HG03066 (cell line): ENCODE data around the gene FBXO22.
"Not testable (repeated sequence)": the region's sequence is repeated elsewhere in the genome, so short reads cannot be mapped to it uniquely, and the experiment has no call there.

Source experiments
- ATAC-seq: cut with Tn5 transposase; IDR thresholded peaks from one replicate; pipeline ENCODE4 v1.9.1; 2021; ENCODE audit warnings: low read depth; ENCODE audit not compliant: unreplicated experiment

Gene FBXO22

GRCh38 chr15:75966073-75966472, 62.4 kb downstream of the FBXO22 start:
- ATAC-seq: no peak

DNA sequence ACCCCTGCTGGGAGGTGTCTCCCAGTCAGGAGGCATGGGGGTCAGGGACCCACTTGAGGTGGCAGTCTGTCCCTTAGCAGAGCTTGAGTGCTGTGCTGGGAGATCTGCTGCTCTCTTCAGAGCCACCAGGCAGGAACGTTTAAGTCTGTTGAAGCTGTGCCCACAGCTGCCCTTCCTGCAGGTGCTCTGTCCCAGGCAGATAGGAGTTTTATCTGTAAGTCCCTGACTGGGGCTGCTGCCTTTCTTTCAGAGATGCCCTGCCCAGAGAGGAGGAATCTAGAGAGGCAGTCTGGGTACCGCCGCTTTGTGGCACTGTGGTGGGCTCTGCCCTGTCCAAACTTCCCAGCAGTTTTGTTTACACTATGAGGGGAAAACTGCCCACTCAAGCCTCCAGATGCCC, 73.1 kb downstream of the FBXO22 start:
- ATAC-seq: not testable (repeated sequence)

GRCh38 chr15:75981149-75981815, 77.6 kb downstream of the FBXO22 start:
- ATAC-seq: no peak

- no peak for ATAC-seq
These were observed 78.8 kb downstream of the FBXO22 start for GRCh38 chr15:75982468-75982867.

GRCh38 chr15:75984706-75985105, 81.0 kb downstream of the FBXO22 start:
- not testable (repeated sequence) for ATAC-seq

DNA sequence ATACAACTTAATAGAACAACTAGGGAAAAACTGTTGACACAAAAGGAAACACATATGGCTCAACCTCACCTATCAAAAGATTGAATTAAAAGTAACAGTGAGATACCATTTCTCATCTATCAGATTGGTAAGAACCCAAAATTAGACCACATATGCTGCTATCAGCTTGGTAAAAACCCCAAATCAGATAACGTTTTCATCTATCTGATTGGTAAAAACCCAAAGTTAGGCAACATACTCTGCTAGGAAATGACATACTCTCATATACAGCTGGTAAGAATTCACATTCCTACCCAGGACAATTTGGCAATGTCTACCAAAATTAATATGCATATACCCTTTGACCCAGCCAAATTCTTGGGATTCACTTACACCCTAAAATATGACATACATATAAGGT, 82.3 kb downstream of the FBXO22 start:
- no peak for ATAC-seq

DNA sequence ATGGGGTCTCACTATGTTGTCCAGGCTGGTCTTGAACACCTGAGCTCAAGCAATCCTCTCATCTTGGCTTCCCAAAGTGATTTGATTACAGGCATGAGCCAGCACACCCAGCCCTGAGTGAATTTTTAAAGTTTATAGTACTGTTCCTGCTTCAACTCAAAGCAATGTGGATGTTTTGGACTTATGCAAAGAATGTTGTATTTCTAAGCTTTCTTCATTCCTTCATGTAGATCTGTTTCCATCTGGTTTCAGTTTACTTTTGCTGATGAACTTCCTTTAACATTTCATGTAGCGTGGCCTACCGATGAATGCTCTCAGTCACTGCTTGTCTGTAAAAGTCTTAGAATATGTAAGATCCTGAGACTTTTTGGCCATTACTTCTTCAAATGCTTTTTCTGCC, 85.4 kb downstream of the FBXO22 start:
- no peak for ATAC-seq

DNA sequence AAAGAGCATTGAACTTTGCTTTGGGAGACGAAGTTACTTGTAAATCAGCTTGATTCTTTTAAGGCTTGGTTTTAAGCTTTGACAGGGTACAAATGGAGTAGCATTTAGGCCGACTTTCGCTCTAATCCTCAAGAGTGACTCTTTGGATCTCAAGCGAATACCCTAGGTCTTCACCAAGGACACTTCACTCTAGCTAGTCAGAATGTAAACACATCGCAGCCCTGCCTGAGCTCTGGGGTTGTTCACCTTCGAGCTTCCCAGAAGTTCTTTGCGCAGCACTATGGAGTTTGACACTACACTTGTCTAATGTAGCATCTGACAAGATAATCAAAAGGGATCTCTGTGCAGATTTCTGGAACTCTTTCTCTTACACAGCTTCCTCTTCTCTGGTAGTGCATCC, 86.2 kb downstream of the FBXO22 start:
- ATAC-seq: no peak
